ENCODE data around the gene GNPDA1. TPM values are rescaled to one million over a fixed set of nuclear protein-coding genes. Genes with fewer than 3 reads are reported as not detected.

Gene GNPDA1
- total RNA-seq, 1 donor: 56.5 TPM

GRCh38 chr5:141952020-141952419 is 60.8 kb downstream of the GNPDA1 start:
- Histone ChIP-seq H3K4me2 (ENCODE audit: insufficient read depth, low read length) (no peak overlapping the region), H2AFZ (ENCODE audit: low read length) (no peak overlapping the region), H3K79me2 (ENCODE audit: insufficient read depth, low read length) (no peaks in the 10 kb centered on the region), H3K4me3 (ENCODE audit: insufficient read depth, low read length) (no peak overlapping the region), H3K27ac (ENCODE audit: low read depth, low read length) (no peak overlapping the region), H3K36me3 (ENCODE audit: insufficient read depth, low read length) (no peaks in the 10 kb centered on the region), H3K9me3 (ENCODE audit: low read depth, low read length) (no peaks in the 10 kb centered on the region), H3K27me3 (ENCODE audit: insufficient read depth, low read length) (peaks cover 5% of the 10 kb centered on the region), H3K4me1 (ENCODE audit: insufficient read depth, low read length) (no peaks in the 10 kb centered on the region), H4K20me1 (ENCODE audit: insufficient read depth, low read length) (no peaks in the 10 kb centered on the region)
- TF ChIP-seq, protein P1, sequence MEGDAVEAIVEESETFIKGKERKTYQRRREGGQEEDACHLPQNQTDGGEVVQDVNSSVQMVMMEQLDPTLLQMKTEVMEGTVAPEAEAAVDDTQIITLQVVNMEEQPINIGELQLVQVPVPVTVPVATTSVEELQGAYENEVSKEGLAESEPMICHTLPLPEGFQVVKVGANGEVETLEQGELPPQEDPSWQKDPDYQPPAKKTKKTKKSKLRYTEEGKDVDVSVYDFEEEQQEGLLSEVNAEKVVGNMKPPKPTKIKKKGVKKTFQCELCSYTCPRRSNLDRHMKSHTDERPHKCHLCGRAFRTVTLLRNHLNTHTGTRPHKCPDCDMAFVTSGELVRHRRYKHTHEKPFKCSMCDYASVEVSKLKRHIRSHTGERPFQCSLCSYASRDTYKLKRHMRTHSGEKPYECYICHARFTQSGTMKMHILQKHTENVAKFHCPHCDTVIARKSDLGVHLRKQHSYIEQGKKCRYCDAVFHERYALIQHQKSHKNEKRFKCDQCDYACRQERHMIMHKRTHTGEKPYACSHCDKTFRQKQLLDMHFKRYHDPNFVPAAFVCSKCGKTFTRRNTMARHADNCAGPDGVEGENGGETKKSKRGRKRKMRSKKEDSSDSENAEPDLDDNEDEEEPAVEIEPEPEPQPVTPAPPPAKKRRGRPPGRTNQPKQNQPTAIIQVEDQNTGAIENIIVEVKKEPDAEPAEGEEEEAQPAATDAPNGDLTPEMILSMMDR (IDR thresholded peaks at IDR 0.05; ENCODE audit: extremely low read depth, low read depth, low read length): no peak
- no peak for DNase-seq (ENCODE audit: insufficient read length, low spot score, missing footprints)

DNA sequence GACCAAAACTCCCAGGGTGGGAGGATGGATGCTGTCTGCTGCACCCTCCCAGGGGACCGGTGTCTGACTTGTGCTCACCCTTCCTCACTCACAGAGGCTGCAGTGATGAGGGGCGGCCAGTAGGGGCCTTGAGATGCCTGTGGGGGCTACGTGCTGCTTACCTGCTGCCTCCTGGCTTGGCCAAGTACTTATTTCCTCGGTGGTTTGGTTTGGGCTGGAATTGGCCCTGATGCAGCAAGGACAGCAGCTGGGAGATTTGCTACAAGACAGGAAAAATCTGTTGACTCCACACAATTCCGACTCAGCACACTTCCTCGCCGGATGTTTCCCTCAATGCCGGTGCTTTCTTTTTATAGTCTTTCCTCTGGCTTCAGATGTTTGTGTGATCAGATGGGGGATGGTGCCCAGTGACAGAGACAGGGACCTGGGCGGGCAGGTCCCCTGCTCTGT is 61.5 kb downstream of the GNPDA1 start:
- H3K27ac ChIP-seq (ENCODE audit: low read depth, low read length): no peak overlapping the region
- no peak overlapping the region for H2AFZ ChIP-seq (ENCODE audit: low read length)
- no peak for DNase-seq (ENCODE audit: insufficient read length, low spot score, missing footprints)
- no peaks in the 10 kb centered on the region for H4K20me1 ChIP-seq (ENCODE audit: insufficient read depth, low read length)
- no peaks in the 10 kb centered on the region for H3K79me2 ChIP-seq (ENCODE audit: insufficient read depth, low read length)
- no peaks in the 10 kb centered on the region for H3K36me3 ChIP-seq (ENCODE audit: insufficient read depth, low read length)
- H3K4me1 ChIP-seq (ENCODE audit: insufficient read depth, low read length): no peaks in the 10 kb centered on the region
- no peaks in the 10 kb centered on the region for H3K9me3 ChIP-seq (ENCODE audit: low read depth, low read length)
- no peak overlapping the region for H3K4me2 ChIP-seq (ENCODE audit: insufficient read depth, low read length)
- H3K27me3 ChIP-seq (ENCODE audit: insufficient read depth, low read length): peaks cover 5% of the 10 kb centered on the region
- TF ChIP-seq, protein P1 (IDR thresholded peaks at IDR 0.05; ENCODE audit: extremely low read depth, low read depth, low read length): peak; percentile 31
- no peak overlapping the region for H3K4me3 ChIP-seq (ENCODE audit: insufficient read depth, low read length)

Other genes starting within 250 kb of the GNPDA1 start
- gene PCDH1, start 134.6 kb downstream of the GNPDA1 start, total RNA-seq: 0.29 and 1.4 TPM in 2 replicates
- 50.1 and 52.1 TPM in 2 replicates for gene DELE1, start 89.2 kb downstream of the GNPDA1 start, total RNA-seq
- gene PCDH12, start 54.8 kb downstream of the GNPDA1 start, total RNA-seq: under 0.01 TPM in 1 of 2 replicates, not detected in the other
- gene RNF14, start 43.9 kb downstream of the GNPDA1 start, total RNA-seq: 69.0 and 90.8 TPM in 2 replicates
- gene NDFIP1, start 95.8 kb upstream of the GNPDA1 start, total RNA-seq: 87.5 and 115 TPM in 2 replicates

All from osteoblast (primary cell).